HCT116 (cell line): ENCODE data around the gene LDLRAD4. TPM values are rescaled to one million over a fixed set of nuclear protein-coding genes. Genes with fewer than 3 reads are reported as not detected.

Source experiments
- ATAC-seq: fragments of 200-7000 bp; cut with Tn5 transposase; 2 replicates; pipeline ENCODE4 v1.9.1; 2020; ENCODE audit warnings: mild to moderate bottlenecking, moderate library complexity
- BruUV-seq: library from RNA; stranded (reverse); fragments of 400-500 nt; replicated peaks from 2 replicates; lab custom pipeline; 2021; lab: Mats Ljungman, UMichigan
- CTCF ChIA-PET: fragments of 300-600 bp; sonication (Branson Sonifier 250); formaldehyde crosslinking; loops from one replicate; lab custom pipeline; 2021; ENCODE audit warnings: antibody characterized with exemption; lab: Charles Lee
- POLR2A ChIA-PET: fragments of 300-600, 350-600 bp; sonication (Branson Sonifier 250); formaldehyde crosslinking; loops from one replicate; lab custom pipeline; 2021; ENCODE audit warnings: antibody characterized with exemption; lab: Charles Lee
- RAD21 ChIA-PET, 2 experiments: fragments of 300-600 bp; sonication (Branson Sonifier 250); formaldehyde crosslinking; loops; one replicate each; lab custom pipeline; 2023; ENCODE audit warnings: low total read pairs in 2 of 2; ENCODE audit not compliant: uncharacterized antibody in 2 of 2, unreplicated experiment in 2 of 2, low non-redundant PET in 1 of 2; lab: Charles Lee
- DNase-seq: peaks from one replicate; pipeline ENCODE4 v3.0.0-alpha.2; 2010; ENCODE audit warnings: low read depth, low spot score
- H2AFZ ChIP-seq: fragments of 200-600 bp; shearing (Covaris generic), sonication (generic); 2 replicates; pipeline ENCODE4 v1.6.1; 2017; ENCODE audit warnings: low read depth, mixed run types, mixed read lengths, antibody characterized with exemption, low read length; ENCODE audit not compliant: poor library complexity, severe bottlenecking
- H3K27ac ChIP-seq: 2 replicates; pipeline ENCODE4 v1.5.1; 2012; ENCODE audit warnings: low read depth, low read length
- H3K27me3 ChIP-seq: fragments of 200-600 bp; sonication (generic); 2 replicates; pipeline ENCODE4 v1.6.1; 2016; ENCODE audit warnings: mixed run types, low read length, mixed read lengths; ENCODE audit not compliant: insufficient read depth
- H3K36me3 ChIP-seq, 2 experiments: fragments of 200-500 bp in 1 of 2; fragments of 200-600 bp in 1 of 2; sonication (Bioruptor generic) in 1 of 2; sonication (generic) in 1 of 2; 2 replicates each; pipeline versions ENCODE4 v1.5.1 to v1.6.1; 2014 to 2016; ENCODE audit warnings: low read length in 2 of 2, inconsistent platforms in 1 of 2, mixed read lengths in 1 of 2, mixed run types in 1 of 2; ENCODE audit not compliant: insufficient read depth in 2 of 2, control insufficient read depth in 1 of 2
- H3K4me1 ChIP-seq, 2 experiments: fragments of 200-600 bp in 1 of 2; sonication (generic) in 1 of 2; 2 replicates each; pipeline versions ENCODE4 v1.5.1 to v1.6.1; 2012 to 2017; ENCODE audit warnings: low read length in 2 of 2, inconsistent platforms in 1 of 2, mild to moderate bottlenecking in 1 of 2, mixed read lengths in 1 of 2, mixed run types in 1 of 2, moderate library complexity in 1 of 2; ENCODE audit not compliant: insufficient read depth in 2 of 2, control insufficient read depth in 1 of 2
- H3K4me2 ChIP-seq: fragments of 200-600 bp; sonication (generic); 2 replicates; pipeline ENCODE4 v1.6.1; 2017; ENCODE audit warnings: mixed run types, low read length, mixed read lengths
- H3K4me3 ChIP-seq, 2 experiments: fragments of 200-600 bp in 1 of 2; sonication (generic) in 1 of 2; replicated peaks in 1 of 2; 2 replicates each; pipeline ENCODE4 v1.5.1; 2011 to 2016; ENCODE audit warnings: low read length in 2 of 2, control low read depth in 1 of 2, low read depth in 1 of 2, mild to moderate bottlenecking in 1 of 2, mixed read lengths in 1 of 2, mixed run types in 1 of 2
- H3K79me2 ChIP-seq: fragments of 200-600 bp; sonication (generic); 2 replicates; pipeline ENCODE4 v1.6.1; 2017; ENCODE audit warnings: mild to moderate bottlenecking, mixed run types, low read length, moderate library complexity, mixed read lengths; ENCODE audit not compliant: insufficient read depth
- H3K9ac ChIP-seq: fragments of 200-600 bp; sonication (generic); 2 replicates; pipeline ENCODE4 v1.6.1; 2016; ENCODE audit warnings: low read length, mixed read lengths
- H3K9me2 ChIP-seq: fragments of 200-600 bp; sonication (generic), shearing (Covaris generic); 2 replicates; pipeline ENCODE4 v1.6.1; 2017; ENCODE audit warnings: mixed run types, mild to moderate bottlenecking, moderate library complexity; ENCODE audit not compliant: insufficient read depth
- H3K9me3 ChIP-seq, 2 experiments: fragments of 200-500 bp in 1 of 2; fragments of 200-600 bp in 1 of 2; sonication (Bioruptor generic) in 1 of 2; sonication (generic) in 1 of 2; 2 replicates each; pipeline ENCODE4 v1.6.1; 2014 to 2017; ENCODE audit warnings: low read length in 2 of 2, mixed read lengths in 2 of 2, inconsistent platforms in 1 of 2, low read depth in 1 of 2, mild to moderate bottlenecking in 1 of 2, mixed run types in 1 of 2, moderate library complexity in 1 of 2; ENCODE audit not compliant: control insufficient read depth in 1 of 2, insufficient read depth in 1 of 2
- H4K20me1 ChIP-seq: fragments of 200-600 bp; sonication (generic), shearing (Covaris generic); 2 replicates; pipeline ENCODE4 v1.6.1; 2017; ENCODE audit warnings: mixed run types, mild to moderate bottlenecking, moderate library complexity; ENCODE audit not compliant: insufficient read depth
- CEBPB ChIP-seq: IDR thresholded peaks from 2 replicates; pipeline ENCODE4 v1.6.1; 2012; ENCODE audit warnings: low read depth
- EGR1 ChIP-seq: IDR thresholded peaks from 2 replicates; pipeline ENCODE4 v1.6.1; 2012; ENCODE audit warnings: low read depth
- ELF1 ChIP-seq: IDR thresholded peaks from 2 replicates; pipeline ENCODE4 v1.6.1; 2012; ENCODE audit warnings: low read depth, borderline replicate concordance
- EZH2 ChIP-seq: fragments of 200-600 bp; sonication (generic); IDR thresholded peaks from 2 replicates; pipeline ENCODE4 v1.6.1; 2017; ENCODE audit warnings: antibody characterized with exemption, mixed run types
- EZH2phosphoT487 ChIP-seq: fragments of 200-600 bp; IDR thresholded peaks from 2 replicates; pipeline ENCODE4 v1.6.1; 2018; ENCODE audit warnings: antibody characterized with exemption, borderline replicate concordance
- FOSL1 ChIP-seq: IDR thresholded peaks from 2 replicates; pipeline ENCODE4 v1.6.1; 2012; ENCODE audit warnings: low read depth
- POLR2AphosphoS5 ChIP-seq: IDR thresholded peaks from 2 replicates; pipeline ENCODE4 v1.6.1; 2011; ENCODE audit warnings: mild to moderate bottlenecking, low read depth, low read length, moderate library complexity
- REST ChIP-seq: IDR thresholded peaks from 2 replicates; pipeline ENCODE4 v1.6.1; 2012; ENCODE audit warnings: low read depth
- SIN3A ChIP-seq: IDR thresholded peaks from 2 replicates; pipeline ENCODE4 v1.6.1; 2012; ENCODE audit warnings: low read depth
- SP1 ChIP-seq: IDR thresholded peaks from 2 replicates; pipeline ENCODE4 v1.6.1; 2012; ENCODE audit warnings: low read depth
- ZNF274 ChIP-seq: fragments of 200-500 bp; sonication (Bioruptor generic); IDR thresholded peaks from 2 replicates; pipeline ENCODE4 v1.6.1; 2014; ENCODE audit warnings: mild to moderate bottlenecking, low read depth, low read length, inconsistent platforms
- intact Hi-C: fragments of 100-400 bp; cut with micrococcal nuclease; formaldehyde crosslinking; loops from 2 replicates; pipeline ENCODE4 v1.10.0; 2022
- total RNA-seq: library from RNA; stranded (reverse); gene quantifications from one replicate; pipeline ENCODE4 v1.2.1, GENCODE V29; 2021; ENCODE audit not compliant: unreplicated experiment

The LDLRAD4 gene
- total RNA-seq, 1 experiment from 2014 or later: 1.2 TPM

GRCh38 chr18:13427354-13427753, 208.8 kb downstream of the LDLRAD4 start:
- ATAC-seq (no peak), DNase-seq (no peak)
- Histone ChIP-seq H2AFZ (no peak overlapping the region), H3K27me3 (no peaks in the 10 kb centered on the region), H3K79me2 (no peaks in the 10 kb centered on the region), H3K27ac (no peak overlapping the region), H3K4me1 (peaks cover 0 to 2% of the 10 kb centered on the region in 2 experiments; a peak in 1 of 4 replicates), H3K9ac (no peak overlapping the region), H3K36me3 (no peaks in the 10 kb centered on the region), H3K4me3 (no peak overlapping the region), H4K20me1 (no peaks in the 10 kb centered on the region), H3K9me3 (no peaks in the 10 kb centered on the region), H3K9me2 (no peaks in the 10 kb centered on the region), H3K4me2 (no peak overlapping the region)
- no TSS peak for BruUV-seq
- TF ChIP-seq FOSL1 (no peak), SP1 (no peak), EGR1 (no peak), EZH2phosphoT487 (no peak), CEBPB (no peak), SIN3A (no peak), ELF1 (no peak), EZH2 (no peak), ZNF274 (no peak), REST (no peak), POLR2AphosphoS5 (no peak)
- ChIA-PET CTCF (no interaction called here), POLR2A (interaction anchor here (0.6 kb wide), 1 partner anchor 343 kb away, joined by 3 read pairs; no protein-coding TSS in a partner anchor), RAD21 (no interaction called here)
- intact Hi-C loops: no loop called here
